ENCODE data around the gene ATG9B. TPM values are rescaled to one million over a fixed set of nuclear protein-coding genes. Genes with fewer than 3 reads are reported as not detected.

ATG9B gene
- total and polyA plus RNA-seq, 2 donors (not counting 1 experiment from before 2014, with no cell fraction given): under 0.01 to 0.03 TPM

- no peak overlapping the region for H3K4me3 ChIP-seq (replicated peaks in 1 of 4; ENCODE audit: control extremely low read depth in 1 of 4, insufficient read depth in 1 of 4, low read depth in 3 of 4, low read length in 4 of 4)
- no peaks in the 10 kb centered on the region for H3K9me3 ChIP-seq (ENCODE audit: control insufficient read depth, insufficient read depth, low read depth, low read length)
- peak in 1 of 2 donors; percentile 55 for DNase-seq (ENCODE audit: low read depth in 2 of 2)
- H3K36me3 ChIP-seq (ENCODE audit: control insufficient read depth, insufficient read depth, low read length): no peaks in the 10 kb centered on the region
- H2AFZ ChIP-seq (ENCODE audit: low read length): no peak overlapping the region
- no peak overlapping the region for H3K4me2 ChIP-seq (ENCODE audit: extremely low read depth, insufficient read depth, low read length)
- peaks cover 2% of the 10 kb centered on the region for H3K79me2 ChIP-seq (ENCODE audit: control insufficient read depth, insufficient read depth, low read length)
- no peaks in the 10 kb centered on the region for H4K20me1 ChIP-seq (ENCODE audit: control insufficient read depth, extremely low read depth, insufficient read depth, low read length)
- peaks cover 12% of the 10 kb centered on the region for H3K27me3 ChIP-seq (ENCODE audit: control insufficient read depth, insufficient read depth, low read length)
- no peaks in the 10 kb centered on the region for H3K4me1 ChIP-seq (ENCODE audit: control insufficient read depth, extremely low read depth, insufficient read depth, low read length)
- H3K9ac ChIP-seq (ENCODE audit: insufficient read depth, low read length): no peak overlapping the region
- TF ChIP-seq, protein P1, sequence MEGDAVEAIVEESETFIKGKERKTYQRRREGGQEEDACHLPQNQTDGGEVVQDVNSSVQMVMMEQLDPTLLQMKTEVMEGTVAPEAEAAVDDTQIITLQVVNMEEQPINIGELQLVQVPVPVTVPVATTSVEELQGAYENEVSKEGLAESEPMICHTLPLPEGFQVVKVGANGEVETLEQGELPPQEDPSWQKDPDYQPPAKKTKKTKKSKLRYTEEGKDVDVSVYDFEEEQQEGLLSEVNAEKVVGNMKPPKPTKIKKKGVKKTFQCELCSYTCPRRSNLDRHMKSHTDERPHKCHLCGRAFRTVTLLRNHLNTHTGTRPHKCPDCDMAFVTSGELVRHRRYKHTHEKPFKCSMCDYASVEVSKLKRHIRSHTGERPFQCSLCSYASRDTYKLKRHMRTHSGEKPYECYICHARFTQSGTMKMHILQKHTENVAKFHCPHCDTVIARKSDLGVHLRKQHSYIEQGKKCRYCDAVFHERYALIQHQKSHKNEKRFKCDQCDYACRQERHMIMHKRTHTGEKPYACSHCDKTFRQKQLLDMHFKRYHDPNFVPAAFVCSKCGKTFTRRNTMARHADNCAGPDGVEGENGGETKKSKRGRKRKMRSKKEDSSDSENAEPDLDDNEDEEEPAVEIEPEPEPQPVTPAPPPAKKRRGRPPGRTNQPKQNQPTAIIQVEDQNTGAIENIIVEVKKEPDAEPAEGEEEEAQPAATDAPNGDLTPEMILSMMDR (conservative IDR thresholded peaks at IDR 0.05 in 1 of 2, IDR thresholded peaks at IDR 0.05 in 1 of 2; ENCODE audit: low read depth in 1 of 2, low read length in 2 of 2): no peak
- no peak for TF ChIP-seq EZH2 (IDR thresholded peaks at IDR 0.05; ENCODE audit: low read length, missing control alignments)
- no peak overlapping the region for H3K27ac ChIP-seq (ENCODE audit: insufficient read depth, low read length)
Measured at GRCh38 chr7:151025924-151026671, 1.8 kb upstream of the ATG9B start.

- Histone ChIP-seq H3K79me2 (ENCODE audit: control insufficient read depth, insufficient read depth, low read length) (no peaks in the 10 kb centered on the region), H3K9ac (ENCODE audit: insufficient read depth, low read length) (no peak overlapping the region), H3K36me3 (ENCODE audit: control insufficient read depth, insufficient read depth, low read length) (no peaks in the 10 kb centered on the region), H3K27me3 (ENCODE audit: control insufficient read depth, insufficient read depth, low read length) (peaks cover 35% of the 10 kb centered on the region), H3K4me2 (ENCODE audit: extremely low read depth, insufficient read depth, low read length) (no peak overlapping the region), H3K9me3 (ENCODE audit: control insufficient read depth, insufficient read depth, low read depth, low read length) (no peaks in the 10 kb centered on the region), H3K27ac (ENCODE audit: insufficient read depth, low read length) (no peak overlapping the region), H4K20me1 (ENCODE audit: control insufficient read depth, extremely low read depth, insufficient read depth, low read length) (no peaks in the 10 kb centered on the region), H2AFZ (ENCODE audit: low read length) (no peak overlapping the region), H3K4me1 (ENCODE audit: control insufficient read depth, extremely low read depth, insufficient read depth, low read length) (peaks cover 4% of the 10 kb centered on the region), H3K4me3 (replicated peaks in 1 of 4; ENCODE audit: control extremely low read depth in 1 of 4, insufficient read depth in 1 of 4, low read depth in 3 of 4, low read length in 4 of 4) (no peak overlapping the region)
- TF ChIP-seq, protein P1 (conservative IDR thresholded peaks at IDR 0.05 in 1 of 2, IDR thresholded peaks at IDR 0.05 in 1 of 2; ENCODE audit: low read depth in 1 of 2, low read length in 2 of 2): no peak
- TF ChIP-seq EZH2 (IDR thresholded peaks at IDR 0.05; ENCODE audit: low read length, missing control alignments): no peak
- DNase-seq (ENCODE audit: low read depth in 2 of 2): no peak
Measured at GRCh38 chr7:151023232-151023631, 1.1 kb downstream of the ATG9B start.

DNA sequence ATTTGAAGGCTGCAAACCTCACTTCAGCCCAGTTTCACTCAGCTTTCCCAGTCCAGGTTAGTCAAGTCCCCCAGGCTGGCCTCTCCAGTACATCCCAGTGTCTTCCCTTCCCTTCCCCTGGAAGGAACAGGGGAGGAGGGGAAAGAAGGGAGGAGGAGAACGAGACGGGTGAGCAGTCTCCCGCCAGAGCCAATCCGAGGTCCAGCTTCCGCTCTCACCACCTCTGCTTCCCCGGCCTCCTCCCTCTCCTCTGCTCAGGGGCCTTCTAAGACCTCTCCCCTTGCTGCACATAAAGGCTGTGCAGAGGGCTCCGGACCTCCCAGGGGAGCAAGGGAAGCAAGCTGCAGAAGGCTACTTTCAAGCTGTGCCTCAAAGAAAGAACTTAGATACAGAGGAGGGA, 4.1 kb downstream of the ATG9B start:
- no peak for DNase-seq (ENCODE audit: low read depth in 2 of 2)
- H3K27ac ChIP-seq (ENCODE audit: insufficient read depth, low read length): no peak overlapping the region
- no peaks in the 10 kb centered on the region for H4K20me1 ChIP-seq (ENCODE audit: control insufficient read depth, extremely low read depth, insufficient read depth, low read length)
- H3K4me2 ChIP-seq (ENCODE audit: extremely low read depth, insufficient read depth, low read length): no peak overlapping the region
- H3K27me3 ChIP-seq (ENCODE audit: control insufficient read depth, insufficient read depth, low read length): peaks cover 39% of the 10 kb centered on the region
- TF ChIP-seq EZH2 (IDR thresholded peaks at IDR 0.05; ENCODE audit: low read length, missing control alignments): no peak
- TF ChIP-seq, protein P1 (conservative IDR thresholded peaks at IDR 0.05 in 1 of 2, IDR thresholded peaks at IDR 0.05 in 1 of 2; ENCODE audit: low read depth in 1 of 2, low read length in 2 of 2): no peak
- no peaks in the 10 kb centered on the region for H3K9me3 ChIP-seq (ENCODE audit: control insufficient read depth, insufficient read depth, low read depth, low read length)
- H3K4me1 ChIP-seq (ENCODE audit: control insufficient read depth, extremely low read depth, insufficient read depth, low read length): peaks cover 4% of the 10 kb centered on the region
- H3K9ac ChIP-seq (ENCODE audit: insufficient read depth, low read length): no peak overlapping the region
- no peaks in the 10 kb centered on the region for H3K36me3 ChIP-seq (ENCODE audit: control insufficient read depth, insufficient read depth, low read length)
- no peak overlapping the region for H3K4me3 ChIP-seq (replicated peaks in 1 of 4; ENCODE audit: control extremely low read depth in 1 of 4, insufficient read depth in 1 of 4, low read depth in 3 of 4, low read length in 4 of 4)
- no peak overlapping the region for H2AFZ ChIP-seq (ENCODE audit: low read length)
- H3K79me2 ChIP-seq (ENCODE audit: control insufficient read depth, insufficient read depth, low read length): no peaks in the 10 kb centered on the region

Data from fibroblast of lung (primary cell).